Embryonic facial prominence (tissue), 1 donor: ENCODE data around the gene TENT5A.
"Not testable (repeated sequence)": the region's sequence is repeated elsewhere in the genome, so short reads cannot be mapped to it uniquely, and the experiment has no call there.

Source experiments
- DNase-seq: peaks from one replicate; pipeline ENCODE4 v3.0.0-alpha.2; 2016; ENCODE audit errors: extremely low spot score

Gene TENT5A

DNA sequence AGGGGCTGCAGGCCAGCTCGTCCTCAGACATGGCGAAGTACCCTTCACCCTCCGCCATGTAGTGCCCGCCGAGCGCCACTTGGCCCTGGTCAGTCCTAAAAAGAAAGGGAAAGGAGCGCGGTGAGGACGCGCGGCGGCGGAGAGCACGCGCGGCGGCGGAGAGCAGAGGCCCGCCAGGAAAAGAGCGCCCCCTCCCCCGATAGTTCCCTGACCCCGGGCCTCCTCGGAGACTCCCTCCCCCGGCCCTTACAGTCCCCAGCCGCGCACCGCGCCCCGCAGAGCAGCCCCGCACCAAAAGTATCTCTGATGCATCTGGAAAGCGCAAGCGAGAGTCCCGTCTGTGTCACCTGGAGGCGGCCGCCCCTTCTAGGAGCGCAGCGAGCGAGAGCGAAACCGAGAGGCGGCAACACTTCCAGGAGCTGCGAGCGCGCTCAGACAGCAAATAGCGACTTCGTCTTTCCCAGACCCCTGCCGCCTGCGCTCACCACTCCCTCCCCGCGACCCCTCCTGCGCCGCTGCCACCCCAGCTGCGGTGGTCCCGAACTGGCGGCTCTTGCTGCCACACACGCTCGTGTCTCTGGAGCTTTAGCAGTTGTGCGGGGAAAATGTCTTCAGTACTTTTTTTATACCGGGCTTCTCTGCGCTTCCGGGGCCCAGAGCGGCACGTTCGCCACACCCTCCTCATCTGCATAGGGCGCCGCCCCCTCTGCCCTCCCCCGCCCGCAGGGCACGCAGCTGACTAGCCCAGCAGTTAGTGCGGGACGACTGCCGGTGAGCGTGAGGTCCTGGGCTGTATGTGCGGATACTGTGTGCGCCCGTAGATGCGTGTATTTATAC, at the start of gene TENT5A:
Gene TENT5A (minus strand): TSS at position 598 of the 837 bp plus-strand sequence. CDS start 540 bp downstream, at position 58.
- DNase-seq: peak; percentile 76

GRCh38 chr6:81801489-81801888, 49.0 kb upstream of the TENT5A start:
- DNase-seq: no peak

GRCh38 chr6:81800666-81801065, 48.2 kb upstream of the TENT5A start:
- DNase-seq: no peak

DNA sequence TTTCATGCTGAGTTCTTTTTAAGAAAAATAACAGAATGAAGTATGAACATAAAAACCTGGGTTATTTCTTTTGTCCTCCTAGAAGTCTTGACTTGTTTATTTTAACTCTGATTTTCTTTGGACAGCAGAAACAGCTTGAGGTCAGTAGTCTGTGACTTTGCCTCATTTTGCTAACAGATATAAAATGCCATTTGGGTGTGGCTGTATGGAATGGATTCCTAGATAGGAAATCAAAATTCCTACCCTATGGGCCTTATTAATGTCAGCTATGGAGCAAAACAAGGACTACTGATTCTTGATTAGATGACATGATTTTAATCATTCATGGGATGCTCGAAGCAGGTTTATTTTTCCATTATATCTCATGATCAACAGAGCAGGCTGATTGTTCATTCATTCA, 46.8 kb upstream of the TENT5A start:
- DNase-seq: no peak

DNA sequence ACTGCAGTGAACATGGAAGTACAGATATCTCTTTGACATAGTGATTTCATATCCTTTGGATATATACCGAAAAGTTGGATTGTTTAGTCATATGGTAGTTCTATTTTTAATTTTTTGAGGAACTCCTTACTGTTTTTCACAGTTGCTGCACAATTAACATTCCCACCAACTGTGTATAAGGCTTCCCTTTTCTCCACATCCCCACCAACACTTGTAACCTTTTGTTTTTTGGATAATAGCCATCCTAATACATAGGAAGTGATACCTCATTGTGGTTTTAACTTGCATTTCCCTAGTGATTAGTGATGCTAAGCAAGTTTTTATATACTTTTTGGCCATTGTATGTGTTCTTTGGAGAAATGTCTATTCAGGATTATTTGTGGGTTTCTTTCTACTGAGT, 45.1 kb upstream of the TENT5A start:
- DNase-seq: no peak

DNA sequence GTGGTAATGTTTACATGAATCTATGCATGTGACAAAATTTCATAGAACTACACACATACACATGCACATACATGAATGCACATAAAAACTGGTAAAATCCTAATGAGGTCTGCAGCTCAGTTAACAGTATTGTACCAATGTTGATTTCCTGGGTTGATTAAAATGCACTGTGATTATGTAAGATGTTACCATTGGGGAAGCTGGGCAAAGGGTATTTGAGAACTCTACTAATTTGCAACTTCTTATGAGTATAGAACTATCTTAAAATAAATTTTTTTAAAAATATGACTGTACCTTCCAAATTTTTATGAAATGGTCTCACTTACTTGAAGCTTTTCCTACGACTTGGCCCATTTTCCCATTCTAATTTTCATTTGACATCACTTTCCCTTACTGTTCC, 43.4 kb upstream of the TENT5A start:
- DNase-seq: no peak

DNA sequence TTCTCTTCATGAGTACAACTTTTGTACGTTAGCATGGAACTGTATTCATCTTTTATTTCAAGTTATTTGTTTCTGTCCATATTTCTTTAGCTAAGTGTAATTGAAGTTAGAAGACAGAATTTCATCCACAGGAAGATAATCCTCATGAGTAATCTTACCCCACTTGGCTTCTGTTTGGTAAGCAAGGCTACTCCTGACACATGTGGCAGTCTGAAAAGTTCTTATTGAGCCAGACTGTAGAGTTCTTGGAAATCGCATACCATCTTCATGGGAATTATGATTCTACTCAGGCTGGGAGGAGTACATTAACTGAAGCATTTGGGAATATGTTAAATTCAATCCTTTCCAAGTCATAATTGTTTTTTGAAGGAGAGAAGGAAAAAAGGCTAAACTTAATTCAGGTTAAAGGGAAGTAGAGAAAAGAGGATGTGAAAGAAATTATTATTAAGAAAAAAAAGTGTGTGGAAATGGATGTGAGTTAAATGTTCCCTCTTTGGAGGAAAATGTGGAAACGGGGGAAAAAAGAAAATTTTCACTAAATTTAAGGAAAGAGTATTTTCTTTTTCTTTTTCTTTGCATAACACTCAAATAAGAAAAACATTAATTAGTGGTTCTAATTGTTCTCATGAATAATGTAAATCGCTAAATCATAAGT, 41.5 kb upstream of the TENT5A start:
- no peak for DNase-seq

- DNase-seq: no peak
These were observed 40.3 kb upstream of the TENT5A start for GRCh38 chr6:81792826-81793225.

GRCh38 chr6:81791756-81792155, 39.3 kb upstream of the TENT5A start:
- no peak for DNase-seq

DNA sequence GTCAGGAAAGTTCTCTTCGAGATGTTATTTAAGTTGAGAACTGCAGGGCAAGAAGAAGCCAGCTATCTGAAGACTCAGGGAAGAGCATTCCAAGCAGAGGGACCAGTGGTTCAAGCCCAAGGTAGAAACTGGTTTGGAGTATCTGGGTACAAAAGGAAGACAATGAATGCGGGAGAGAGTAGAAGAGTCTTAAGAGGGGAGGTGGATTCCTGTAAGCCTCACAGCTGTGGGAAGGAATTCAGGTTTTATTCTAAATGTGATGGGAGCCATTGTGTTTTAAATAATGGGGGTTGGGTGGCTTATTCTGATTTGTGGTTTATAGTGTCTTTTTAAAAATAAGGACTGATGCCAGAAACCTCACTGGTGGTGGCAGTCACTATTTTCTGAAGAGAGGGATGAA, 37.6 kb upstream of the TENT5A start:
- no peak for DNase-seq

GRCh38 chr6:81789291-81789690, 36.8 kb upstream of the TENT5A start:
- no peak for DNase-seq

DNA sequence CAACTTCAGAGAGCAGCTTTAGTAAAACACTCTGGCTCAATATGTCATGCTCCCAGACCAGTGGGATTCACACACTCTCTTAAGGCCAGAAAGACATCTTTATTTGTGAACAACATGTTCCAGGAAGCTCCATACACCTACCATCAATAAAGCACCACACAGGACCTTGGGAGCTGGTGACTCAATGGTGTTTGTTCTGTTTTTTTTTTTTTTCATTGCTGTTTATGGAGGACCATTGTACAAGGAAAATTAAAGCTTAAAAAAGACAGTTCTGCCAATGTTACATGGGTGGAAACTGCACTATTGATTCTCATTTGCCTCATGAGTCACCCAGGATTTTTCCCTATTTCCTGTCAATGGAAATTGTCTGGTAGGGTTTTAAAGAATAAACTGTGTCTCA, 36.3 kb upstream of the TENT5A start:
- DNase-seq: no peak

- DNase-seq: no peak
These were observed 35.0 kb upstream of the TENT5A start for GRCh38 chr6:81787313-81788068.

GRCh38 chr6:81786150-81786549, 33.7 kb upstream of the TENT5A start:
- DNase-seq: no peak

GRCh38 chr6:81785377-81785776, 32.9 kb upstream of the TENT5A start:
- DNase-seq: no peak

DNA sequence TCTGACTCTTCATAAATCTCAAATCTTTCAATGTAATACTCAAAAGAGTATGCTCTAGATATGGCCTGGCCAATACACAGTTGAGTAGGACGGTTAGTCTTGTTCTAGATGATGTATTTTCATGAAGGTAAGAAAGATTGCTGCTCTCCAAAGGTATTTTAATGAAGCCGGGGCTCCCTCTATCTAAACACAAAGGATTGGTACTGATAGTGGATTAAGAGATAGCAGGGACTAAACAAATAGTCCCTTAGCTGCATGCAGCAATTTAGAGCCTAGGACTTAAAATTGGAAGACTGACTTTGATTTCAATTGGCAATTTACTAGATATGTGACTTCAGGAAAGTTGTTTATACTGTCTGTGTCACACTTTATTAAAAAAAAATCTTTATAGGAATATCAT, 31.4 kb upstream of the TENT5A start:
- DNase-seq: no peak

GRCh38 chr6:81781624-81782023, 29.1 kb upstream of the TENT5A start:
- DNase-seq: no peak

DNA sequence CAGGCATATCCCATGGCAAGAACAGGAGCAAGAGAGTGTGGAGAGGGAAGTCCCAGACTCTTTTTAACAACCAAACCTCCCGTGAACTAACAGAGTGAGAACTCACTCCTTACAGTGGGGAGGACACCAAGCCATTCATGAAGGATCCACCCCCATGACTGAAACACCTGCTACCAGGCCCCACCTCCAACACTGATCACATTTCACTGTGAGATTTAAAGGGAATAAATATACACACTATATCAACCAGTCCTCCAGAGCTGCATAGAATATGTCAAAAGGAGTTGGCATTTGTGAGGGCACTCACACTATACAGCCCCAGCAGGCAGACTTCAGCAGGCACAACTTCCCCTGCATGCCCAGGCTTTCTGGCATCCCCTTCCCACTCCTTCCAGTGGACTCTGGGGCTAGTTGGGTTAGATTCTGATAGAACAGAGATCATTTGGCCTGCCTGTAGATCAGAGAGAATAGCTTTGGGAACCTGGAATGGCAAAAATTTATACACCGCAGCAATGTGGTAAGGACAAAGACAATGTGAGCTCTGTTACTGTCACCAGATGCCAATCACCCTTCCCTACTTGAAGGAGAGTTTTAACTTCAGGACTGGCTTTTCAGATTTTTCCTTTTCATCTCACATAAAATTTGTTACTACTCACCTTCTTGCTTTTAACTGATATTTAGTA, 25.2 kb upstream of the TENT5A start:
- DNase-seq: no peak

GRCh38 chr6:81776219-81776618, 23.7 kb upstream of the TENT5A start:
- not testable (repeated sequence) for DNase-seq

- no peak for DNase-seq
These were observed 22.1 kb upstream of the TENT5A start for GRCh38 chr6:81774542-81774941.

- DNase-seq: no peak
These were observed 21.4 kb upstream of the TENT5A start for GRCh38 chr6:81773887-81774286.

DNA sequence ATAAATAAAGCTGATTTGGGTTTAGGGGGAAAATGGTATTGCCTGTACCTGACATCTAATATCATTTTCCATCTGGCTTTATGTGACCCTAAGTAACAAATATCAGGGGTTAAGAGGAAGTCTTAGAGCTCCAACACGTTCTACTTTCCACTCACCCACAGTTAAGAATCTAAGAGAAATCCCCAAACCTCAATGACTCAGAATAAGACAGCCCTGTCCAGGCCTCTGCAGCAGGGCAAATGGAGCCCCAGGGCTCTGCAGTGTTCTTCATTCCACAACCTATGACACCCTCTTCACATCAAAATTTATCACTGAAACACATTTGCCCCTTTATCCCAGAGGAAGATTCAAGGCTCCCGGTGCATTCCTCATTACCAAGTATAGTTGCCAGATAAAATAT, 20.3 kb upstream of the TENT5A start:
- no peak for DNase-seq
